Measurements from ENCODE around the gene RELN.

RELN gene

GRCh38 chr7:103962070-103962469, 27.4 kb downstream of the RELN start:
- H3K4me3 ChIP-seq (ENCODE audit: low read depth, low read length), result no peak overlapping the region
- no peak overlapping the region for H3K27ac ChIP-seq (ENCODE audit: extremely low read depth, low read depth, low read length)
- ChIA-PET POLR2A (no interaction called here), CTCF (interaction anchor here (0.7 kb wide), 1 partner anchor 134 kb away, joined by 3 read pairs; no protein-coding TSS in a partner anchor)
- no peaks in the 10 kb centered on the region for H3K9me3 ChIP-seq (ENCODE audit: control insufficient read depth, insufficient read depth, low read depth, low read length)
- TF ChIP-seq, protein P1, sequence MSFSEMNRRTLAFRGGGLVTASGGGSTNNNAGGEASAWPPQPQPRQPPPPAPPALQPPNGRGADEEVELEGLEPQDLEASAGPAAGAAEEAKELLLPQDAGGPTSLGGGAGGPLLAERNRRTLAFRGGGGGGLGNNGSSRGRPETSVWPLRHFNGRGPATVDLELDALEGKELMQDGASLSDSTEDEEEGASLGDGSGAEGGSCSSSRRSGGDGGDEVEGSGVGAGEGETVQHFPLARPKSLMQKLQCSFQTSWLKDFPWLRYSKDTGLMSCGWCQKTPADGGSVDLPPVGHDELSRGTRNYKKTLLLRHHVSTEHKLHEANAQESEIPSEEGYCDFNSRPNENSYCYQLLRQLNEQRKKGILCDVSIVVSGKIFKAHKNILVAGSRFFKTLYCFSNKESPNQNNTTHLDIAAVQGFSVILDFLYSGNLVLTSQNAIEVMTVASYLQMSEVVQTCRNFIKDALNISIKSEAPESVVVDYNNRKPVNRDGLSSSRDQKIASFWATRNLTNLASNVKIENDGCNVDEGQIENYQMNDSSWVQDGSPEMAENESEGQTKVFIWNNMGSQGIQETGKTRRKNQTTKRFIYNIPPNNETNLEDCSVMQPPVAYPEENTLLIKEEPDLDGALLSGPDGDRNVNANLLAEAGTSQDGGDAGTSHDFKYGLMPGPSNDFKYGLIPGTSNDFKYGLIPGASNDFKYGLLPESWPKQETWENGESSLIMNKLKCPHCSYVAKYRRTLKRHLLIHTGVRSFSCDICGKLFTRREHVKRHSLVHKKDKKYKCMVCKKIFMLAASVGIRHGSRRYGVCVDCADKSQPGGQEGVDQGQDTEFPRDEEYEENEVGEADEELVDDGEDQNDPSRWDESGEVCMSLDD (tag by site-specific recombination; IDR thresholded peaks at IDR 0.05), result no peak
- TF ChIP-seq TSHZ1 (tag by site-specific recombination; IDR thresholded peaks at IDR 0.05; ENCODE audit: borderline replicate concordance), result no peak
- TF ChIP-seq ZNF248 (tag by site-specific recombination; IDR thresholded peaks at IDR 0.05), result no peak
- TF ChIP-seq ZNF48 (tag by site-specific recombination; IDR thresholded peaks at IDR 0.05), result no peak
- TF ChIP-seq EGR2 (tag by site-specific recombination; IDR thresholded peaks at IDR 0.05; ENCODE audit: low read depth), result no peak
- no peaks in the 10 kb centered on the region for H3K36me3 ChIP-seq (ENCODE audit: control insufficient read depth in 2 of 2, insufficient read depth in 1 of 2, low read length in 2 of 2)
- H3K4me1 ChIP-seq (ENCODE audit: control insufficient read depth, insufficient read depth, low read length), result no peaks in the 10 kb centered on the region

DNA sequence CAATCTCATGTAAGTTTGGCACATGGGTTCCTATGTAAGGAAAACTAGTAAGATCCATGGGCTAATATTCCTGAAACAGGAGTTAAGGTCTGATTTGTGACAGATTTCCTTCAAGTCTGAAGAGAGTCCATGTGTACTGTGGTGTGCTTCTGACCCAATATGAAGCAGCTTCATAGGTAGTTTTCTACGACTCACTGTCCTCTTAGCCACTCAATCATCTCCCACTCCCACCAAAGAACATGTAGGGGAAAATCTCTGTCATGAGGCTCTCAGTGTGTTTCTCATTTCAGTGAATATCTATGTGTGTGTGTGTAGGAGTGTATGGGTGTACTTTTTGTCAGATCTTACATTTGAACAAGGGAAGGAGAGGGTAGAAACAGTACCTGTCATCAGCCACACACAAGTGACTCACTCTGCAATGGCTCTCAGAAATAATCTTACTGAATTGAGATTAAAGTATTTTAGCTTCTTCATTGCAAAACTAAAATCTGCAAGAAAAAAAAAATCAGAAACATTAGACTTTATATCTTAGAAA, 31.1 kb downstream of the RELN start:
- Histone ChIP-seq H3K4me1 (ENCODE audit: control insufficient read depth, insufficient read depth, low read length) (no peaks in the 10 kb centered on the region), H3K27ac (ENCODE audit: extremely low read depth, low read depth, low read length) (no peak overlapping the region), H3K4me3 (ENCODE audit: low read depth, low read length) (no peak overlapping the region), H3K36me3 (ENCODE audit: control insufficient read depth in 2 of 2, insufficient read depth in 1 of 2, low read length in 2 of 2) (no peaks in the 10 kb centered on the region), H3K9me3 (ENCODE audit: control insufficient read depth, insufficient read depth, low read depth, low read length) (no peaks in the 10 kb centered on the region)
- TF ChIP-seq REPIN1 (tag by site-specific recombination; IDR thresholded peaks at IDR 0.05; ENCODE audit: low read depth), result no peak
- no peak for TF ChIP-seq ZNF426 (tag by site-specific recombination; IDR thresholded peaks at IDR 0.05)
- TF ChIP-seq TRIM28 (IDR thresholded peaks at IDR 0.05; ENCODE audit: borderline replicate concordance, low read length), result no peak
- TF ChIP-seq, protein P2, sequence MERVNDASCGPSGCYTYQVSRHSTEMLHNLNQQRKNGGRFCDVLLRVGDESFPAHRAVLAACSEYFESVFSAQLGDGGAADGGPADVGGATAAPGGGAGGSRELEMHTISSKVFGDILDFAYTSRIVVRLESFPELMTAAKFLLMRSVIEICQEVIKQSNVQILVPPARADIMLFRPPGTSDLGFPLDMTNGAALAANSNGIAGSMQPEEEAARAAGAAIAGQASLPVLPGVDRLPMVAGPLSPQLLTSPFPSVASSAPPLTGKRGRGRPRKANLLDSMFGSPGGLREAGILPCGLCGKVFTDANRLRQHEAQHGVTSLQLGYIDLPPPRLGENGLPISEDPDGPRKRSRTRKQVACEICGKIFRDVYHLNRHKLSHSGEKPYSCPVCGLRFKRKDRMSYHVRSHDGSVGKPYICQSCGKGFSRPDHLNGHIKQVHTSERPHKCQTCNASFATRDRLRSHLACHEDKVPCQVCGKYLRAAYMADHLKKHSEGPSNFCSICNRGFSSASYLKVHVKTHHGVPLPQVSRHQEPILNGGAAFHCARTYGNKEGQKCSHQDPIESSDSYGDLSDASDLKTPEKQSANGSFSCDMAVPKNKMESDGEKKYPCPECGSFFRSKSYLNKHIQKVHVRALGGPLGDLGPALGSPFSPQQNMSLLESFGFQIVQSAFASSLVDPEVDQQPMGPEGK (tag by site-specific recombination; IDR thresholded peaks at IDR 0.05), result no peak
- no peak for TF ChIP-seq ZNF654 (tag by site-specific recombination; IDR thresholded peaks at IDR 0.05; ENCODE audit: low read depth)
- TF ChIP-seq ZNF658 (tag by site-specific recombination; IDR thresholded peaks at IDR 0.05), result no peak
- TF ChIP-seq ZNF394 (tag by site-specific recombination; IDR thresholded peaks at IDR 0.05; ENCODE audit: borderline replicate concordance), result no peak
- no peak for TF ChIP-seq OVOL3 (tag by site-specific recombination; IDR thresholded peaks at IDR 0.05)
- TF ChIP-seq, protein P3, sequence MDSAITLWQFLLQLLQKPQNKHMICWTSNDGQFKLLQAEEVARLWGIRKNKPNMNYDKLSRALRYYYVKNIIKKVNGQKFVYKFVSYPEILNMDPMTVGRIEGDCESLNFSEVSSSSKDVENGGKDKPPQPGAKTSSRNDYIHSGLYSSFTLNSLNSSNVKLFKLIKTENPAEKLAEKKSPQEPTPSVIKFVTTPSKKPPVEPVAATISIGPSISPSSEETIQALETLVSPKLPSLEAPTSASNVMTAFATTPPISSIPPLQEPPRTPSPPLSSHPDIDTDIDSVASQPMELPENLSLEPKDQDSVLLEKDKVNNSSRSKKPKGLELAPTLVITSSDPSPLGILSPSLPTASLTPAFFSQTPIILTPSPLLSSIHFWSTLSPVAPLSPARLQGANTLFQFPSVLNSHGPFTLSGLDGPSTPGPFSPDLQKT (IDR thresholded peaks at IDR 0.05; ENCODE audit: borderline replicate concordance, low read depth, low read length), result no peak
- ChIA-PET POLR2A (no interaction called here), CTCF (interaction anchor here (0.5 kb wide), 1 partner anchor 385 kb away, joined by 3 read pairs; no protein-coding TSS in a partner anchor)

Measured in HEK293 (cell line).